GM20000 (cell line): ENCODE data around the gene PLA2G15.

Source experiments
- DNase-seq: peaks from one replicate; pipeline ENCODE4 v3.0.0; 2012; ENCODE audit warnings: low spot score
- TF ChIP-seq, protein P1 (sequence below): IDR thresholded peaks from 2 replicates; pipeline ENCODE4 v1.5.1; 2012; ENCODE audit warnings: mild to moderate bottlenecking, control low read depth; ENCODE audit errors: extremely low read depth, missing control alignments

The PLA2G15 gene

DNA sequence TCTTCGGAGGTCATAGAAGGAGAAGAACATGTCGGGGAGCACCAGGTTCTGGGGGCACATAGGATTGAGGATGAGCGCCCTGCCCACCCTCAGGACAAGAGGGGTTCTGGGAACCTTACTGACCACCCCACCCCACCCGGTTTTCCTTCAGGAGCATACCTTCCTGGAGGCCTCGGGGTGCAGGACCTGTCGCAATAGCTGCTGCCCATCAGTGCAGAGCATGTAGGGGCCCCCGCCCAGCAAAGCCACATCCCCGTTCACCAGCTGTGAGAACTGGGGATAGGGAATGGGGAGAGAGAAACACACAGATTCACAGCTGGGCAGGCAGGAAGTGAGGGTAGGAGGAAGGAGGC is 11.4 kb upstream of the PLA2G15 start:
- TF ChIP-seq, protein P1, sequence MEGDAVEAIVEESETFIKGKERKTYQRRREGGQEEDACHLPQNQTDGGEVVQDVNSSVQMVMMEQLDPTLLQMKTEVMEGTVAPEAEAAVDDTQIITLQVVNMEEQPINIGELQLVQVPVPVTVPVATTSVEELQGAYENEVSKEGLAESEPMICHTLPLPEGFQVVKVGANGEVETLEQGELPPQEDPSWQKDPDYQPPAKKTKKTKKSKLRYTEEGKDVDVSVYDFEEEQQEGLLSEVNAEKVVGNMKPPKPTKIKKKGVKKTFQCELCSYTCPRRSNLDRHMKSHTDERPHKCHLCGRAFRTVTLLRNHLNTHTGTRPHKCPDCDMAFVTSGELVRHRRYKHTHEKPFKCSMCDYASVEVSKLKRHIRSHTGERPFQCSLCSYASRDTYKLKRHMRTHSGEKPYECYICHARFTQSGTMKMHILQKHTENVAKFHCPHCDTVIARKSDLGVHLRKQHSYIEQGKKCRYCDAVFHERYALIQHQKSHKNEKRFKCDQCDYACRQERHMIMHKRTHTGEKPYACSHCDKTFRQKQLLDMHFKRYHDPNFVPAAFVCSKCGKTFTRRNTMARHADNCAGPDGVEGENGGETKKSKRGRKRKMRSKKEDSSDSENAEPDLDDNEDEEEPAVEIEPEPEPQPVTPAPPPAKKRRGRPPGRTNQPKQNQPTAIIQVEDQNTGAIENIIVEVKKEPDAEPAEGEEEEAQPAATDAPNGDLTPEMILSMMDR: no peak
- DNase-seq: no peak

DNA sequence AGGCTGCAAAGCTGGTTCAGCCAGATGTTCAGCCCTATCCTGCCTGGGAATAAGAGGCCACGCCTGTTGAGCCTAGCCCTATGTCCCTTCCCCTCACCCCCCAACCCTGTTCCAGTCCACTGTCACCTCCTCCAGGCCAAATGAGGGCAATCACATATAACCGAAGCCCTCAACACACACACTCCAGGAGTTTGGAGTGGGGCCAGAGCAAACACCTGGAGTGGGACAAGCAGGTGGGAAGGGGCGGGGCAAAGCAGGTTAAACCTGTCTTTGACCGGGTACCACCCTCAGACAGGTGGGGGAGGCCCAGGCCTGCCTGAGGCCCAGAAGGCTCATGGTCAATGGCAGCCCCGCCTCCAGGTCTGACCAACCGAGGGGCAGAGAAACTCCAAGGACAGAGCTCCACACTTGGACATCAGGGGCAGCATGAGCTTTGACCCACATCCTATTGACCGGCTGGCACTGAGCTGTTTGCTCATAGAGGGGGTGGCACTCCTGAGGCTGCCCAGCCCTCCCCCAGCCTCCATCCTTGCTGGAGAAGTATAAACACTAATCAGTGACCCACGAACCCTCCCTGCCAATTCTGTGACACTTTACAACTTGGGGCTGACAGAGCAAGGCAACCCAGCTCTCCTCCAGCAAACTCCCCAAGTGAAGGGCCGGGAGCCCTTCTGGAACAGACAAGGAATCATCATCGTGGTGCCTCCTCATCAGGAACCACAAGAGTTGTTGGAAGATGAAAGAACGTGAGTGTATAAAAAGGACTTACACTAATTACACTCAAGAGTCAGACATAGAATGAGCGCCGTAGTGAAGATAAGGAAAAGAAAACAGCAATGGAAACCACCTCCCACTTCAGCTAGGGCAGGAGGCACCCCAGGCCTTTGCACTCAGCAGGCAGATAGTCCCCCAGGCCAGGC is 10.7 kb upstream of the PLA2G15 start:
- TF ChIP-seq, protein P1: no peak
- no peak for DNase-seq

DNA sequence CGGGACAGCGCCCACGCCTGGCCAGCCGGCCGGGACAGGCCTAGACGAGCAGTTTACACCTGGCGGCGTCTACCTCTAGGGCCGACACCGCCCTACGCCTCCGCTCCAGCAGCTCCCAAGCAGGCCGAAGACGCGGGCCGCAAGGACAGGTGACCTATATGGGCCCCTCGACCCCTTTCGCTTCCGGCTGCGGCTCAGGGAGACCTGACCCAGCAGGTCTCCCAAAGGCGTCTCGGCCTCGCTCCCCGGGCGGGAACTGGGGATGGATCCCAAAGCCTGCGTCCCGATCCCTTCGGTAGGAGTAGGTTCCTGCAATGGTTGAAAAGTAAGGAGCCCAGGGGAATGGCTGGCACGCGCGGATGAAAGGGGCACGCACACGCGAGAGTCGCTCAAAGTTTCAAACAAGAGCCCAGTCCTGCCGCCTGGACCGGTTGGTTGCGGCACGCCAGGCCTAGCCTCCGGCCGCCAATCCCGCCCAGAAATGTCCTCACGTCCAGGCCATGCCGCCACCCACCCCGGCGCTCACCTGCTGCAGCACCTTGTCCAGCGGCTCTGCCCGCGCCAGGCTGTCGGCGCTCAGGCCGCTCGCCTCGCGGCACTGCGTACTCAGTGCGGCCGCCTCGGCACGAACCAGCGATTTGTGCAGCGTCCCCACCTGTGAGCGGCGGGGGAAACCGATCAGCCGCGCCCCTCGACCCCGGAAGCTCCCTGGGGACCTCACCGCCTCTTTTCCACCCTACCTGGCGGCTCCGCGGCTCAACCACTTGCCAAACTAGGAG is 9.9 kb upstream of the PLA2G15 start:
- DNase-seq: no peak
- TF ChIP-seq, protein P1: no peak

DNA sequence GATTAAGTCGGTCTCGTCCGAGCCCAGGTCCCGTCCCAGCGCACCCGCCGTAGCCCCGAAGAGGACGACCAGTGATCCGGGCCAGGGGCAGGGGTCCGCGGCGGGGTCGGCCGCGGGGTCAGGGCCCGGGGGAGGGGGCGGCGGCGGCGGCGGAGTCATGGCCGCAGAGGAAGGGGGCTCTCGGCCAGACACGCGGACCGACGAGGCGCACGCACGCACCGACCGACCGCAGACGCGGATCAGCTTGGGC is 9.4 kb upstream of the PLA2G15 start, which contains the start of gene ESRP2:
Gene ESRP2, minus strand, starts transcription at position 241 of the 250 bp plus-strand sequence. Its CDS starts 82 bp downstream, at position 159.
- DNase-seq: no peak
- TF ChIP-seq, protein P1: no peak

DNA sequence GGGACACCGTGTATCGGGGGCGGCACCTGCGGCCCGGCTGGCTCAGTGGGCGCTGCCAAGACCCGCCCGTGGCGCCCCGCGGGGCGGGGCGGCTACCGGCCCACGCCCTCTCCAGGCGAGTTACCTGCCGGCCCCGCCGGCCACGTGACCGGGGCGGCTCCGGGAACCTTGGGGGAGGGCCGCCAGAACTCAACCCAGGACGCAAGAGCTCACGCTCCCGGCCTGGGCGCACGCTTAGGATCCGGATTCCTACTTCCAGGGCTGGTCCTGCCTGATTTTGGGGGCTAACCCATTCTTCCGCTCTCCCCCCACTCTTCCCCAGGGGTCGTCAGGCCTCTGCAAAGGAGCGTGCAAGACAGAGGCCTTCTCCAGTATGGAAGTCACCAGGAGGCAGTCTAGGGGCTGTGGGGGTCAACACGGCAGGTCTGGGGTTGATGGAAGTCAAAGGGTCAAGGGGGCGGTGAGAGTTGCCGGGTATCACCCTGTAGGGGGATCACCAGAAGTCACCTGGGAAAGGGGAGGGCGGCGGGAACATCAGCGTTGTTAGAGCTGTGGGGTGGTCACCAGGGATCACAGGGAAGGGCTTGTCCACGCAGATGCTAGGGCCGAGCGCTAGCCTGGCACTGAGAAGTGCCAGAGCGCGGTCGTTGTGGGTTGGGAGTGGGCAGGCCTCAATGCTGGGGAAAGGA is 8.9 kb upstream of the PLA2G15 start:
- DNase-seq: peak; percentile 82
- TF ChIP-seq, protein P1: no peak

DNA sequence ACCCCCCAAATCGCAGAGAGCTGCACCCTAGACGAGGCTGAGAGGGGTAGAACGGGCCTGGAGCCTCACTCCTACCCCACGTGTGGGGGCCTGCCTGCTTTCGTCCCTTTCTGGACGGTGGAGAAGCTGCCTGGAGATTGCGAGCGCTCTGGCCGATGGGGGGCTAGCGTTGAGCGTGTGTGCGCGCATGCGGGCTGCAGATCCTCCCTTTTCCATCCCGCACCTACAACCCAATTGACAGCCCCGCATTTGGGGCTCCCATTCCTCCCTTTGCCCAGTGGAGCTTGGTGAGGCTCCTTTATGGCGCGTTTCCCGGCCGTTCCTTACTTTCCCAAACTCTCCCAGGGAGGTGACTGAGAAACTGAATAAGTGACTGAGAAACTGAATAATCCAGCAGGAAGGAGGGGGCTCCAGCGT is 8.3 kb upstream of the PLA2G15 start:
- peak; percentile 61 for DNase-seq
- TF ChIP-seq, protein P1: no peak
